Measurements from ENCODE around the gene SLC12A3. TPM values are rescaled to one million over a fixed set of nuclear protein-coding genes. Genes with fewer than 3 reads are reported as not detected.

Gene SLC12A3
- total RNA-seq, 6 donors from 2014 or later, result 0.06 to 0.61 TPM; not detected in 4

DNA sequence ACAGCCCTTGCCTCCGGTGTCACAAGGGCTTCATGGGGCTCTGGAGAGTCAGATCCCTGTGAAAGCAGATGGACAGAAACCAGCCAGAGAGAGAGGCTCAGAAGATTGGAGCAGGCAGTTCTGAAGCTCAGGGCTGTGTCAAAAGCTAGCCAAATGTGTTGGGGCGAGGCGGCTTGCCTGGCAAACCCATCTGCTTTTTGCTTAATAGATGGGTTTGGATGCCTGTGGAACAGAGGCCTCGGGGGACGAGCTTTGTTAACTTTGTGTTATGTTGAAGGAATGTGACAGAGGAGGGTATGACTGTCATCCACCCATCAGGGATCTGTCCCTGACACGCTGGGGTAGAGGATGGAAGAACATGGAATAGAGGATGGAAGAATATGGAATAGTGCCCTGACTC is 21.0 kb upstream of the SLC12A3 start:
- Histone ChIP-seq H3K36me3 (peaks cover 3 to 49% (median 24%) of the 10 kb centered on the region in 4 donors), H3K4me3 (no peak overlapping the region), H3K9me3 (no peaks in the 10 kb centered on the region), H3K27me3 (no peaks in the 10 kb centered on the region), H3K4me1 (peaks cover 5 to 21% (median 10%) of the 10 kb centered on the region in 4 donors), H3K27ac (no peak overlapping the region)
- DNase-seq (no peak), ATAC-seq (ENCODE audit: low FRiP score in 2 of 2) (no peak)
- TF ChIP-seq POLR2A (IDR thresholded peaks at IDR 0.05) (no peak), POLR2AphosphoS5 (IDR thresholded peaks at IDR 0.05) (no peak), EP300 (IDR thresholded peaks at IDR 0.05) (no peak)
- TF ChIP-seq, protein P1, sequence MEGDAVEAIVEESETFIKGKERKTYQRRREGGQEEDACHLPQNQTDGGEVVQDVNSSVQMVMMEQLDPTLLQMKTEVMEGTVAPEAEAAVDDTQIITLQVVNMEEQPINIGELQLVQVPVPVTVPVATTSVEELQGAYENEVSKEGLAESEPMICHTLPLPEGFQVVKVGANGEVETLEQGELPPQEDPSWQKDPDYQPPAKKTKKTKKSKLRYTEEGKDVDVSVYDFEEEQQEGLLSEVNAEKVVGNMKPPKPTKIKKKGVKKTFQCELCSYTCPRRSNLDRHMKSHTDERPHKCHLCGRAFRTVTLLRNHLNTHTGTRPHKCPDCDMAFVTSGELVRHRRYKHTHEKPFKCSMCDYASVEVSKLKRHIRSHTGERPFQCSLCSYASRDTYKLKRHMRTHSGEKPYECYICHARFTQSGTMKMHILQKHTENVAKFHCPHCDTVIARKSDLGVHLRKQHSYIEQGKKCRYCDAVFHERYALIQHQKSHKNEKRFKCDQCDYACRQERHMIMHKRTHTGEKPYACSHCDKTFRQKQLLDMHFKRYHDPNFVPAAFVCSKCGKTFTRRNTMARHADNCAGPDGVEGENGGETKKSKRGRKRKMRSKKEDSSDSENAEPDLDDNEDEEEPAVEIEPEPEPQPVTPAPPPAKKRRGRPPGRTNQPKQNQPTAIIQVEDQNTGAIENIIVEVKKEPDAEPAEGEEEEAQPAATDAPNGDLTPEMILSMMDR (IDR thresholded peaks at IDR 0.05), result no peak
- WGBS, 2 donors, result 75 to 87% methylated on average over 6 of the region's 6 CpGs

DNA sequence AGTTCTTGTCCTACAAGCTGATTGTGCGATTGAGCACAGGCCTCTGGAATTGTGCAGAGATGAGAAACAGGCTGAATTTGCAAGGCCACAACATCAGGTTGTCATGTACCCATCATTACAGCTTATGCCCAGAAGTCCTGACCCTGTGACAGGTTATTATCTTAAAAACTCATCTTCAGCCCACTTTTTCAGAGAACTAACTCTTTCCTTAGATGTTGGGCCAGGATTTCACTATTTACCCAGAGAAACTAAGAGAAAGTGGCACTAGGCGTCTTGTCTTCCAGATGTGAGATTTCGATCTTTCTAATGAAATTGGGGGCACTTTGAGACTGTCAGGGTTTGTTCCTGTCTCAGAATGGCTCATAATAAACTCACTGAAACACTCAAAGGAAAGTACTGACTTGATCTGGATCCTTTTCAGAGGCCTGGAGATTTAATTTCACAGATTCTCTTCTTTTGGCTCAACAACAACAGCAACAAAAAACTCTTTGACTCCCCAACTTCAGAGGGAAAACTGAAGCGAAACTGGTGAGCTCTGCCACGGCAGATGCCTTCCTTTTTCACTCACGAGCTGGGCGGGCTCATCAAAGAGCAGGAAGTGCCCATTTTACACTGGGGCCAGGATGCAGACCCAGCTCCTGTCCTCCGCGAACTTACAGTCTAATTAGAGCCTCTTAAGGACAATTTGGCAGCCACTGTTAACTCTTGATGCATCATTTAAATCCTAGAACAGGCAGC is 17.7 kb upstream of the SLC12A3 start:
- peak overlapping the region; percentile 8 to 44 (median 34) for H3K27ac ChIP-seq
- no peak for DNase-seq
- H3K4me1 ChIP-seq, result peaks cover 8 to 21% (median 16%) of the 10 kb centered on the region in 4 donors
- peaks cover 3 to 28% (median 16%) of the 10 kb centered on the region in 4 donors for H3K36me3 ChIP-seq
- ATAC-seq (ENCODE audit: low FRiP score in 2 of 2), result peak in 1 of 2 donors; percentile 29
- H3K9me3 ChIP-seq, result no peaks in the 10 kb centered on the region
- 53 to 63% methylated on average over 9 of the region's 9 CpGs for WGBS, 2 donors
- H3K27me3 ChIP-seq, result no peaks in the 10 kb centered on the region
- TF ChIP-seq, protein P1 (IDR thresholded peaks at IDR 0.05), result no peak
- no peak overlapping the region for H3K4me3 ChIP-seq

DNA sequence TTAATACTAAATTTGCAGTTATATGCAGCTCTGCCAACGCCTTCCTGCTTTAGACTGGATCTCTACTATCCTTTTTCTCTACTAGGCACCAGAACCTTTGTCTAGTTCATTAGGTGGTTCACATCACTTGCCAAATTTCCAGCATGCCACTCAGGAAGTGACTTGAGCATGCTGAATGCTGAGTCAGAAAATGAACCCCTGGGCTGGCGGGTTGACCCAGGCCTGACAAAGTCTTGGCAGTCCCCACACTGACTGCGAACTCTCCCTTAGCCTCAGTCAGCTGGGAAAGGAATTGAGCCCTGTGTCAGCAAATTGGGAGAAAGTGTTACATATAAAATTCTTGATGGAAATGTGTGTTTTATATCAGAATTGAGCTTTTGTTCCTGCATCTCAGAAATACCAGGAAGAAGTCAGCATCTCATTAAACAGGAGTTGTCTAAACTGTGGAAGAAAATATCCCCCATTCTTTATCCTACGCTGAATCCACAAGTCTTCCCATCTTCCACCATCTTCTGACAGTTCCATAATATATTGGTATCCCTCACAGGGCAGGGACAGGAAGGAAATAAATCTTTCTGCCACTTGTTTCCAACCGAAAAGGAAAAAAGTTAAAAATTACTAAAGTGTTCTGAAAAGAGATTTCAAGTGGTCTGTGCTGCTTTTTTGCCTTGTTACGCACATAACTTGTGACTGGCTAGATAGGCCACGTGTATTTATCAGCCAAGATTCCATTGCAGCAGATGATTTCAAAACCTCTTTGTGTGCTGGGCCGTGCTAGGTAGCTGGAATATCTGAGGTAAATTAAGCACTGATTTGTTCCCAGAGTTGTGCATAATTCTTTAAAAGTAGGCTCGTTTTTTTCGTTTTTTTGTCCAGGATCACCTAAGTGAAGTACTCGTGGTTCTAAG is 16.7 kb upstream of the SLC12A3 start:
- peak overlapping the region; percentile 42 to 54 (median 44) for H3K27ac ChIP-seq
- ATAC-seq (ENCODE audit: low FRiP score in 2 of 2) (peak in 1 of 2 donors; percentile 54), DNase-seq (peak in 1 of 2 donors; percentile 62)
- peaks cover 8 to 21% (median 16%) of the 10 kb centered on the region in 4 donors for H3K4me1 ChIP-seq
- WGBS, 2 donors, result 50 to 61% methylated on average over 11 of the region's 11 CpGs
- H3K9me3 ChIP-seq, result no peaks in the 10 kb centered on the region
- no peaks in the 10 kb centered on the region for H3K27me3 ChIP-seq
- TF ChIP-seq, protein P1 (IDR thresholded peaks at IDR 0.05), result no peak
- TF ChIP-seq POLR2A (IDR thresholded peaks at IDR 0.05) (peak in 1 of 4 donors; percentile 22), EP300 (IDR thresholded peaks at IDR 0.05) (no peak)
- peaks cover 0 to 19% (median 10%) of the 10 kb centered on the region in 4 donors for H3K36me3 ChIP-seq
- H3K4me3 ChIP-seq, result no peak overlapping the region

DNA sequence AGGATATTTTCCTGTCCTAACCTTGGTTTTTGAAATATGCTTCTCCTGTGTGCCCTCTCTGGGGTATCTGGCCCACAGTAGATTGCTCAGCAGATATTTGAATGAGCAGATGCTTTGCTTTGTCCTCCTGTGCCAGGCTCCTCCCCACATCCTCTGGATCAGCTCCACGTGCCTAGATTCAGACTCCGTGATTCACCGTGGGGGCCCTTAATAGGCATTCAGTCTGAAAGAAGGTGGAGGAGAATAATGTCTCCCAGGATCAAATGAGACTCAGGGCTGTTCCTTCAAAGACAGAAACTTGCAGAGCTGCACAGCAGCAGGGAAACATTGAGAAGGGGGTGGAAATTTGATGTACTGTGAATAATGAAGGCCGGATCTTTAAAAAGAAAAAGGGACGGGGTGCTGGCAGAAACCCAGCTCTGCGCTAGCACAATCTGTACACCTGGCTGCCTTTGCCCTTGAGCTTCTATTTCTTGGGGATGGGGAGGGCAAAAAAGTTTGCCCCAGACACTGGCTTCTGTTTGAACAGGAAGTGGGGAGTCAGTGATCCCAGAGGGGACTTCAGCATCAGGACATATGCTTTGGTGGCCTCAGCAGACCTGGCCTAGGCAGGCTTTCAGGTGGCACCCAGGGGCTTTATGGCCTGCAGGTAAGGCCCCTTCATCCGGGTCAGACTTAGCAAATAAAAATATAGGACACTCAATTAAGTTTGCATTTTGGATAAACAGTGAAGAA is 15.9 kb upstream of the SLC12A3 start:
- WGBS, 2 donors, result 46 to 65% methylated on average over 7 of the region's 7 CpGs
- Histone ChIP-seq H3K4me1 (peaks cover 8 to 21% (median 16%) of the 10 kb centered on the region in 4 donors), H3K36me3 (peaks cover 0 to 11% (median 3%) of the 10 kb centered on the region in 4 donors), H3K4me3 (no peak overlapping the region), H3K27ac (peak overlapping the region in 3 of 4 donors; percentile 43 to 54 (median 44)), H3K9me3 (no peaks in the 10 kb centered on the region), H3K27me3 (no peaks in the 10 kb centered on the region)
- ATAC-seq (ENCODE audit: low FRiP score in 2 of 2) (peak in 1 of 2 donors; percentile 57), DNase-seq (no peak)
- TF ChIP-seq, protein P1 (IDR thresholded peaks at IDR 0.05), result no peak
- TF ChIP-seq POLR2A (IDR thresholded peaks at IDR 0.05) (no peak), POLR2AphosphoS5 (IDR thresholded peaks at IDR 0.05) (no peak), EP300 (IDR thresholded peaks at IDR 0.05) (no peak)
